ENCODE results near the gene PPP1R26. TPM values are rescaled to one million over a fixed set of nuclear protein-coding genes. Genes with fewer than 3 reads are reported as not detected.

Gene PPP1R26
- polyA plus RNA-seq, 1 donor from 2014 or later, result 20.1 TPM

DNA sequence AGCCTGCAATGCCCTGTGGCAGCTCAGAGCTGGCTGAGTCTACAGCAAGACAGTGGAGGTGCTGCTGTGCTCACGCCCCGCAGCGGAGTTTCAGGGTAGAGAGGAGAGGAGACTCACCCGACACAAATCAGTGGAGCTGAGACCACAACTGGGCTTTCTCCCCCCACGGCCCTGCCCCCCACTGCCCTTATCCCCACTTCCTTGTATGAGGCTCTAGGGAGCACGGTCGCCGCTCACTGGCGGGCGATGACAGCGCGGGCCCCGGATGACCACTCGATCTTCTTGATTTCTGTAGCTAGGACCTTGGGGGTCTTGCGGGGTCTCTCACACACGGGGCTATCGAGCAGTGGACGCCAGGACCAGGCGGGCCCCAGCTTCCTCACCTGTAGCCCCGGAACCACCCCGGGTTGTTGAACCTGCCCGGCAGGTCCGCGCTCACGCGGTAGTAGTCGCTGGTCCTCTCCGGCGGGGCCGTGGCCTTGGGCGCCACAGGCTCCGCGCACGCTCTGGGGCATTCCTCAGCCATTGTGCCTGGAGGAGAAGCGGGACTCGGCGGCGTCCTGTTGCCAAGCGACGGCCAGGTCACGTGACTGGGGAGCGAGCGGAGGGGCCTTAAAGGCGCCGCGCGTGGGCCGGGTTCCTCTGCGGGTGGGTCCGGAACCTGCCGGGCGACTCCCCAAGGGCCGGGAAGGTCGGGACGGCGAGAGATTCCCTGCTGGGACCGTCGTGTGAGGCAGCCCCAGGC is 19.9 kb downstream of the PPP1R26 start:
- Histone ChIP-seq H2AFZ (ENCODE audit: low read depth, low read length) (peak overlapping the region; percentile 85), H3F3A (ENCODE audit: insufficient read depth, low read length, poor library complexity, severe bottlenecking) (no peaks in the 10 kb centered on the region), H3K9me2 (ENCODE audit: insufficient read depth, low read length) (no peaks in the 10 kb centered on the region), H3K4me2 (ENCODE audit: low read length) (peak overlapping the region; percentile 89), H3K4me3 (ENCODE audit: low read length) (peak overlapping the region; percentile 99), H3K9me3 (ENCODE audit: low read length) (no peaks in the 10 kb centered on the region), H3K36me3 (ENCODE audit: insufficient read depth, low read length) (no peaks in the 10 kb centered on the region), H3K79me2 (replicated peaks; ENCODE audit: insufficient read depth, low read length) (peaks cover 12% of the 10 kb centered on the region), H3K9ac (ENCODE audit: low read length) (peak overlapping the region; percentile 91), H4K20me1 (ENCODE audit: insufficient read depth) (no peaks in the 10 kb centered on the region), H3K27ac (ENCODE audit: low read length) (peak overlapping the region; percentile 71), H3K27me3 (ENCODE audit: insufficient read depth, low read depth, low read length) (no peaks in the 10 kb centered on the region)
- TF ChIP-seq RAD21 (conservative IDR thresholded peaks at IDR 0.05) (no peak), SMC3 (conservative IDR thresholded peaks at IDR 0.05; ENCODE audit: poor library complexity) (peak; percentile 15), TAF1 (IDR thresholded peaks at IDR 0.05; ENCODE audit: low read depth) (no peak), MXI1 (conservative IDR thresholded peaks at IDR 0.05; ENCODE audit: poor library complexity, severe bottlenecking) (peak; percentile 99), EZH2 (IDR thresholded peaks at IDR 0.05; ENCODE audit: borderline replicate concordance, insufficient read depth, low read length, poor library complexity, severe bottlenecking) (no peak), POLR2AphosphoS5 (IDR thresholded peaks at IDR 0.05) (peak; percentile 34), EP300 (conservative IDR thresholded peaks at IDR 0.05; ENCODE audit: poor library complexity, severe bottlenecking) (no peak)
- TF ChIP-seq, protein P1, sequence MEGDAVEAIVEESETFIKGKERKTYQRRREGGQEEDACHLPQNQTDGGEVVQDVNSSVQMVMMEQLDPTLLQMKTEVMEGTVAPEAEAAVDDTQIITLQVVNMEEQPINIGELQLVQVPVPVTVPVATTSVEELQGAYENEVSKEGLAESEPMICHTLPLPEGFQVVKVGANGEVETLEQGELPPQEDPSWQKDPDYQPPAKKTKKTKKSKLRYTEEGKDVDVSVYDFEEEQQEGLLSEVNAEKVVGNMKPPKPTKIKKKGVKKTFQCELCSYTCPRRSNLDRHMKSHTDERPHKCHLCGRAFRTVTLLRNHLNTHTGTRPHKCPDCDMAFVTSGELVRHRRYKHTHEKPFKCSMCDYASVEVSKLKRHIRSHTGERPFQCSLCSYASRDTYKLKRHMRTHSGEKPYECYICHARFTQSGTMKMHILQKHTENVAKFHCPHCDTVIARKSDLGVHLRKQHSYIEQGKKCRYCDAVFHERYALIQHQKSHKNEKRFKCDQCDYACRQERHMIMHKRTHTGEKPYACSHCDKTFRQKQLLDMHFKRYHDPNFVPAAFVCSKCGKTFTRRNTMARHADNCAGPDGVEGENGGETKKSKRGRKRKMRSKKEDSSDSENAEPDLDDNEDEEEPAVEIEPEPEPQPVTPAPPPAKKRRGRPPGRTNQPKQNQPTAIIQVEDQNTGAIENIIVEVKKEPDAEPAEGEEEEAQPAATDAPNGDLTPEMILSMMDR (IDR thresholded peaks at IDR 0.05; ENCODE audit: poor library complexity, severe bottlenecking), result peak; percentile 26
- TF ChIP-seq, protein P2, sequence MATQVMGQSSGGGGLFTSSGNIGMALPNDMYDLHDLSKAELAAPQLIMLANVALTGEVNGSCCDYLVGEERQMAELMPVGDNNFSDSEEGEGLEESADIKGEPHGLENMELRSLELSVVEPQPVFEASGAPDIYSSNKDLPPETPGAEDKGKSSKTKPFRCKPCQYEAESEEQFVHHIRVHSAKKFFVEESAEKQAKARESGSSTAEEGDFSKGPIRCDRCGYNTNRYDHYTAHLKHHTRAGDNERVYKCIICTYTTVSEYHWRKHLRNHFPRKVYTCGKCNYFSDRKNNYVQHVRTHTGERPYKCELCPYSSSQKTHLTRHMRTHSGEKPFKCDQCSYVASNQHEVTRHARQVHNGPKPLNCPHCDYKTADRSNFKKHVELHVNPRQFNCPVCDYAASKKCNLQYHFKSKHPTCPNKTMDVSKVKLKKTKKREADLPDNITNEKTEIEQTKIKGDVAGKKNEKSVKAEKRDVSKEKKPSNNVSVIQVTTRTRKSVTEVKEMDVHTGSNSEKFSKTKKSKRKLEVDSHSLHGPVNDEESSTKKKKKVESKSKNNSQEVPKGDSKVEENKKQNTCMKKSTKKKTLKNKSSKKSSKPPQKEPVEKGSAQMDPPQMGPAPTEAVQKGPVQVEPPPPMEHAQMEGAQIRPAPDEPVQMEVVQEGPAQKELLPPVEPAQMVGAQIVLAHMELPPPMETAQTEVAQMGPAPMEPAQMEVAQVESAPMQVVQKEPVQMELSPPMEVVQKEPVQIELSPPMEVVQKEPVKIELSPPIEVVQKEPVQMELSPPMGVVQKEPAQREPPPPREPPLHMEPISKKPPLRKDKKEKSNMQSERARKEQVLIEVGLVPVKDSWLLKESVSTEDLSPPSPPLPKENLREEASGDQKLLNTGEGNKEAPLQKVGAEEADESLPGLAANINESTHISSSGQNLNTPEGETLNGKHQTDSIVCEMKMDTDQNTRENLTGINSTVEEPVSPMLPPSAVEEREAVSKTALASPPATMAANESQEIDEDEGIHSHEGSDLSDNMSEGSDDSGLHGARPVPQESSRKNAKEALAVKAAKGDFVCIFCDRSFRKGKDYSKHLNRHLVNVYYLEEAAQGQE (IDR thresholded peaks at IDR 0.05; ENCODE audit: borderline replicate concordance), result peak; percentile 58

DNA sequence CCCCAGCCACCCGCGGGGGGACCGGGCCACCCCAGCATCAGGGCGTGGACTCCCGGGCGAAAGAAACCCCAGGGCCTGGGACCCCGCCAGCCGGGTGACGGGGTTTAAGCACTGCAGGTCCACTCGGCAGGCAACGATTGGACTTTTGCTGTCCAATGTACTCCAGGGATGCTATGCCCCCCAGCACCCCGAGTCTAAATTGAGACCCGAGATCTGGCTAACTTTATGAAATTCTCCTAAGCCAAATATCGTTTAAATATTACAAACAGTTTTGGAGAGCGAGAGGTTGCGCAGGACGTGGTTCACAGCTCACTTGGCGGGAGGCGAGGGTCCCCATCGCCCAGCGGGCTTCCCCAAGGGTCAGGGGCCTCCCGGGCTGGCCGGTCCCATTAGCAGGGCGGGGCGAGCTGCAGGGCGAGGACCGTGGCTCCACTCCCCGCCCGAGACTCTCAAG is 20.5 kb downstream of the PPP1R26 start:
- Histone ChIP-seq H3F3A (ENCODE audit: insufficient read depth, low read length, poor library complexity, severe bottlenecking) (no peaks in the 10 kb centered on the region), H3K36me3 (ENCODE audit: insufficient read depth, low read length) (no peaks in the 10 kb centered on the region), H2AFZ (ENCODE audit: low read depth, low read length) (peak overlapping the region; percentile 85), H3K27me3 (ENCODE audit: insufficient read depth, low read depth, low read length) (no peaks in the 10 kb centered on the region), H3K79me2 (replicated peaks; ENCODE audit: insufficient read depth, low read length) (peaks cover 12% of the 10 kb centered on the region), H3K9me3 (ENCODE audit: low read length) (no peaks in the 10 kb centered on the region), H3K4me3 (ENCODE audit: low read length) (peak overlapping the region; percentile 99), H3K9me2 (ENCODE audit: insufficient read depth, low read length) (no peaks in the 10 kb centered on the region), H3K27ac (ENCODE audit: low read length) (peak overlapping the region; percentile 71), H4K20me1 (ENCODE audit: insufficient read depth) (no peaks in the 10 kb centered on the region), H3K9ac (ENCODE audit: low read length) (peak overlapping the region; percentile 91), H3K4me2 (ENCODE audit: low read length) (peak overlapping the region; percentile 89)
- TF ChIP-seq RAD21 (conservative IDR thresholded peaks at IDR 0.05) (no peak), POLR2AphosphoS5 (IDR thresholded peaks at IDR 0.05) (no peak), EP300 (conservative IDR thresholded peaks at IDR 0.05; ENCODE audit: poor library complexity, severe bottlenecking) (no peak)
- TF ChIP-seq, protein P1 (IDR thresholded peaks at IDR 0.05; ENCODE audit: poor library complexity, severe bottlenecking), result no peak
